ENCODE measurements around the gene PGA5.

GRCh38 chr11:61201476-61201875 lies 39.5 kb upstream of the PGA5 start:
- no peak for TF ChIP-seq CTCF (IDR thresholded peaks at IDR 0.05)
- no peak for TF ChIP-seq POLR2A (IDR thresholded peaks at IDR 0.05)

Measured in stomach (tissue), 4 donors.